ENCODE measurements around the gene CDSN.

Gene CDSN

GRCh38 chr6:31149827-31150447, 29.7 kb upstream of the CDSN start:
- no peak for TF ChIP-seq REST (IDR thresholded peaks at IDR 0.05; ENCODE audit: insufficient read depth in 1 of 2, low read depth in 2 of 2, low read length in 2 of 2)
- no peak for TF ChIP-seq SIN3A (IDR thresholded peaks at IDR 0.05; ENCODE audit: borderline replicate concordance, insufficient read depth, low read length)
- no peak for TF ChIP-seq FOXP2 (optimal IDR thresholded peaks at IDR 0.05; ENCODE audit: borderline replicate concordance, extremely low read depth, extremely low read length, insufficient read depth)
- TF ChIP-seq TAF1 (IDR thresholded peaks at IDR 0.05; ENCODE audit: borderline replicate concordance, insufficient read depth, low read length) = no peak
- TF ChIP-seq POLR2AphosphoS5 (IDR thresholded peaks at IDR 0.05; ENCODE audit: low read depth, low read length) = no peak

GRCh38 chr6:31145386-31145785, 25.1 kb upstream of the CDSN start:
- no peak for TF ChIP-seq TAF1 (IDR thresholded peaks at IDR 0.05; ENCODE audit: borderline replicate concordance, insufficient read depth, low read length)
- TF ChIP-seq FOXP2 (optimal IDR thresholded peaks at IDR 0.05; ENCODE audit: borderline replicate concordance, extremely low read depth, extremely low read length, insufficient read depth) = no peak
- TF ChIP-seq POLR2AphosphoS5 (IDR thresholded peaks at IDR 0.05; ENCODE audit: low read depth, low read length) = no peak
- no peak for TF ChIP-seq REST (IDR thresholded peaks at IDR 0.05; ENCODE audit: insufficient read depth in 1 of 2, low read depth in 2 of 2, low read length in 2 of 2)
- no peak for TF ChIP-seq SIN3A (IDR thresholded peaks at IDR 0.05; ENCODE audit: borderline replicate concordance, insufficient read depth, low read length)

GRCh38 chr6:31144970-31145340, 24.7 kb upstream of the CDSN start:
- TF ChIP-seq REST (IDR thresholded peaks at IDR 0.05; ENCODE audit: insufficient read depth in 1 of 2, low read depth in 2 of 2, low read length in 2 of 2) (no peak), FOXP2 (optimal IDR thresholded peaks at IDR 0.05; ENCODE audit: borderline replicate concordance, extremely low read depth, extremely low read length, insufficient read depth) (no peak), TAF1 (IDR thresholded peaks at IDR 0.05; ENCODE audit: borderline replicate concordance, insufficient read depth, low read length) (no peak), SIN3A (IDR thresholded peaks at IDR 0.05; ENCODE audit: borderline replicate concordance, insufficient read depth, low read length) (no peak), POLR2AphosphoS5 (IDR thresholded peaks at IDR 0.05; ENCODE audit: low read depth, low read length) (no peak)

GRCh38 chr6:31144296-31144969, 24.2 kb upstream of the CDSN start:
- no peak for TF ChIP-seq POLR2AphosphoS5 (IDR thresholded peaks at IDR 0.05; ENCODE audit: low read depth, low read length)
- TF ChIP-seq SIN3A (IDR thresholded peaks at IDR 0.05; ENCODE audit: borderline replicate concordance, insufficient read depth, low read length) = no peak
- TF ChIP-seq TAF1 (IDR thresholded peaks at IDR 0.05; ENCODE audit: borderline replicate concordance, insufficient read depth, low read length) = no peak
- TF ChIP-seq FOXP2 (optimal IDR thresholded peaks at IDR 0.05; ENCODE audit: borderline replicate concordance, extremely low read depth, extremely low read length, insufficient read depth) = no peak
- no peak for TF ChIP-seq REST (IDR thresholded peaks at IDR 0.05; ENCODE audit: insufficient read depth in 1 of 2, low read depth in 2 of 2, low read length in 2 of 2)

Measured in PFSK-1 (cell line).